ENCODE results near the gene MTLN.
"Not testable (repeated sequence)": the region's sequence is repeated elsewhere in the genome, so short reads cannot be mapped to it uniquely, and the experiment has no call there.

The MTLN gene, protein sequence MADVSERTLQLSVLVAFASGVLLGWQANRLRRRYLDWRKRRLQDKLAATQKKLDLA

DNA sequence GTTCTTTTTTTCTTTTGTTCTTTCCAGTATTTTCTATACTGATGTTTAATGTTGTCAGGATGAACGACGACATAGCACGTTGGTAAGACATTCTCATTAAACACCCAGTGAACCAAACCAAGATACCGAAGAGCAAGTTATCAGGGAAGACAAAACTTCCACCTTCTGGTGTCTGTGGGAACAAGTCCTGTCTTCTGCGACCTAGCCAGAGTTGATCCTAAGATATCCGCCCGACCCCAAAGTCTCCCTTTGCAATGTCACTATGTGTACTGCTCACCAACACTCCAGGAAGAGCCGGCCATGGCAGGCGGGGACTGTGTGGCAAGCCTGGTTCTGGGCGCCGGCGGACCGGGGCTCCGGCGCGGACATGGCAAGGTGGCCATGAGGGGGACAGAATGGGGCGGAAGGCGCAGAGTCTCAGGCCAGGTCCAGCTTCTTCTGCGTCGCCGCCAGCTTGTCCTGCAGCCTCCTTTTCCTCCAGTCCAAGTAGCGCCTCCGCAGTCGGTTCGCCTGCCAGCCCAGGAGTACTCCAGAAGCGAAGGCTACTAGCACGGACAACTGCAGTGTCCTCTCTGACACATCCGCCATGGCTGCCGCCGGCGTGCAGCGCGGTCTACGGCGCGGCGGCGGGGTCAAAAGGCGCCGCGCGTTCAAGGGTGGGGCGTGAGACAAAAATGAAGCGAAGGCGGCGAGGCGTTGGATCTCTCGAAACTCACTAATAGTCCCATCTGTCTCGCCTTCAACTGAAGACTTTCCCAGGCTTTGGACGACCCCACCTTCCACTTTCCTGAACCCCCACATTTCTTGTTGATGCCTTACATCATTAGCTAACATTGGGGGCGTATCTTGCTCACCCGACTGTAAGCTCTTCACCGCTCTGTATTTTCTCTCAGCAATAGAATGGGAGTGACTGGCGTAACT is at the start of gene MTLN:
Gene MTLN (minus strand): TSS at position 610 of the 921 bp plus-strand sequence. CDS start 22 bp downstream, at position 588.
- peak; percentile 66 for DNase-seq (ENCODE audit: extremely low spot score)
- POLR2A ChIA-PET, result no interaction called here
- CTCF ChIA-PET, result interaction anchor here (1.4 kb wide), 1 partner anchor 55 kb away, joined by 6 read pairs; no protein-coding TSS in a partner anchor
- TF ChIP-seq L3MBTL2 (conservative IDR thresholded peaks at IDR 0.05) (peak; percentile 85), SP1 (IDR thresholded peaks at IDR 0.05) (no peak)

DNA sequence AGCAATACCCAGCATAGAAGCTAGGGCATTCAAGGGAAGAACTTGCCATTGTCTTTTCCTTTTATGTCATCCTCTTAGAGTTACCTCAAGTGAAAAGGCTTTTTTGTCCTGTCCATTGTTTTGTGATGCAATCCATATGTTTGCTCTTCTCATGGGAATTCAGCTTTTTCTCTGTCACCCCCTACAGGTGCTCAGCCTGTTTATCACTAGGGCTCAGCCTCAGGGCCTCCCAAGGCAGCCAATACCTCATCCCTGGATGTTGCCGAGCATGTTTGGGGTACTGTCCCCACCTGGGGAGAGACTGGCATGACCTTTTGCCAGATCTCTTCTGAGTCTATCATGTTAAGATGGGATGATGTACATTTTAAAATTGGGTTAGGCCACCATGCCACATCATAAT is 49.6 kb upstream of the MTLN start:
- POLR2A ChIA-PET; CTCF ChIA-PET; DNase-seq (ENCODE audit: extremely low spot score): not testable (repeated sequence)

GRCh38 chr2:110248081-110248795 is 35.9 kb upstream of the MTLN start:
- DNase-seq (ENCODE audit: extremely low spot score); POLR2A ChIA-PET; CTCF ChIA-PET: not testable (repeated sequence)

- CTCF ChIA-PET; POLR2A ChIA-PET; DNase-seq (ENCODE audit: extremely low spot score): not testable (repeated sequence)
These were observed 33.4 kb upstream of the MTLN start for GRCh38 chr2:110245488-110246435.

- DNase-seq (ENCODE audit: extremely low spot score); POLR2A ChIA-PET; CTCF ChIA-PET: not testable (repeated sequence)
These were observed 30.9 kb upstream of the MTLN start for GRCh38 chr2:110243283-110243682.

GRCh38 chr2:110234514-110234913 is 22.2 kb upstream of the MTLN start:
- DNase-seq (ENCODE audit: extremely low spot score); CTCF ChIA-PET; POLR2A ChIA-PET: not testable (repeated sequence)

- CTCF ChIA-PET; DNase-seq (ENCODE audit: extremely low spot score): not testable (repeated sequence)
These were observed 17.5 kb upstream of the MTLN start for GRCh38 chr2:110229886-110230285.

DNA sequence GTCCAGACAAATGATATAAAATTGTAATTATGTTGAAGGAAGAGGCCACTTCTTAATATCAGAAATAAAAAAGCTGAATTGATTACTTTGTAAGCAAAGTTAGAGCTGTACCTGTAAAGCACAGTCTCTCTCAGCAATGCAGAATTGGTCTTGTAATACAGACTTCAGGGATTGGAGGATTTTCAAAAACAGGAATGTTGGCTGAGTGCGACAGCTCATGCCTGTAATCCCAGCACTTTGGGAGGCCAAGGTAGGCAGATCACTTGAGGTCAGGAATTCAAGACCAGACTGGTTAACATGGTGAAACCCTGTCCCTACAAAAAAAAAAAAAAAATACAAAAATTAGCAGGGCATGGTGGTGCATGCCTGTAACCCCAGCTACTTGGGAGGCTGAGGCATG is 10.3 kb upstream of the MTLN start:
- POLR2A ChIA-PET; CTCF ChIA-PET; DNase-seq (ENCODE audit: extremely low spot score): not testable (repeated sequence)

More at GRCh38 chr2:110229886-110230285, 17.5 kb upstream of the MTLN start:
- POLR2A ChIA-PET, result not testable (repeated sequence)

GRCh38 chr2:110221938-110222337 is 9.6 kb upstream of the MTLN start:
- CTCF ChIA-PET, result no interaction called here
- POLR2A ChIA-PET, result no interaction called here
- no peak for TF ChIP-seq ARNT (IDR thresholded peaks at IDR 0.05)
- no peak for TF ChIP-seq SUZ12 (IDR thresholded peaks at IDR 0.05)
- TF ChIP-seq LEF1 (IDR thresholded peaks at IDR 0.05; ENCODE audit: borderline replicate concordance), result no peak
- no peak for TF ChIP-seq L3MBTL2 (conservative IDR thresholded peaks at IDR 0.05)
- TF ChIP-seq TARDBP (IDR thresholded peaks at IDR 0.05), result no peak
- TF ChIP-seq BHLHE40 (IDR thresholded peaks at IDR 0.05; ENCODE audit: borderline replicate concordance), result no peak
- no peak for TF ChIP-seq PKNOX1 (IDR thresholded peaks at IDR 0.05)
- no peak for TF ChIP-seq FOXK2 (IDR thresholded peaks at IDR 0.05)
- no peak for TF ChIP-seq HDGF (IDR thresholded peaks at IDR 0.05; ENCODE audit: borderline replicate concordance)
- TF ChIP-seq ZNF384 (IDR thresholded peaks at IDR 0.05), result no peak
- TF ChIP-seq FOXM1 (IDR thresholded peaks at IDR 0.05; ENCODE audit: borderline replicate concordance), result no peak
- no peak for TF ChIP-seq ELF4 (IDR thresholded peaks at IDR 0.05)
- no peak for DNase-seq (ENCODE audit: extremely low spot score)

Data from HEK293T (cell line).